ENCODE results near the gene TNXB. TPM values are rescaled to one million over a fixed set of nuclear protein-coding genes. Genes with fewer than 3 reads are reported as not detected.
"Not testable (repeated sequence)": the region's sequence is repeated elsewhere in the genome, so short reads cannot be mapped to it uniquely, and the experiment has no call there.

The TNXB gene
- total RNA-seq, 1 donor from 2014 or later, result 0.90 TPM

GRCh38 chr6:32111424-32112066 lies 2.4 kb upstream of the TNXB start:
- no peak for DNase-seq (ENCODE audit: low read depth in 2 of 2)

GRCh38 chr6:32110632-32111031 lies 1.5 kb upstream of the TNXB start:
- no peak for DNase-seq (ENCODE audit: low read depth in 2 of 2)

- DNase-seq (ENCODE audit: low read depth in 2 of 2), result no peak
These were observed 625 bp upstream of the TNXB start for GRCh38 chr6:32109765-32110160.

GRCh38 chr6:32108727-32109113 lies 418 bp downstream of the TNXB start:
- DNase-seq (ENCODE audit: low read depth in 2 of 2), result no peak

GRCh38 chr6:32108094-32108627 lies 977 bp downstream of the TNXB start:
- DNase-seq (ENCODE audit: low read depth in 2 of 2), result peak in 1 of 2 donors; percentile 33

GRCh38 chr6:32107406-32107805 lies 1.7 kb downstream of the TNXB start:
- no peak for DNase-seq (ENCODE audit: low read depth in 2 of 2)

GRCh38 chr6:32105433-32105832 lies 3.7 kb downstream of the TNXB start:
- DNase-seq (ENCODE audit: low read depth in 2 of 2), result peak in 1 of 2 donors; percentile 23

- no peak for DNase-seq (ENCODE audit: low read depth in 2 of 2)
These were observed 6.9 kb downstream of the TNXB start for GRCh38 chr6:32102255-32102654.

- not testable (repeated sequence) for DNase-seq (ENCODE audit: low read depth in 2 of 2)
These were observed 8.9 kb downstream of the TNXB start for GRCh38 chr6:32100251-32100650.

GRCh38 chr6:32097364-32097763 lies 11.8 kb downstream of the TNXB start:
- DNase-seq (ENCODE audit: low read depth in 2 of 2), result no peak

- DNase-seq (ENCODE audit: low read depth in 2 of 2), result no peak
These were observed 12.5 kb downstream of the TNXB start for GRCh38 chr6:32096394-32097258.

GRCh38 chr6:32096087-32096393 lies 13.1 kb downstream of the TNXB start:
- DNase-seq (ENCODE audit: low read depth in 2 of 2), result no peak

- no peak for DNase-seq (ENCODE audit: low read depth in 2 of 2)
These were observed 13.6 kb downstream of the TNXB start for GRCh38 chr6:32095338-32096086.

GRCh38 chr6:32092760-32093497 lies 16.2 kb downstream of the TNXB start:
- no peak for DNase-seq (ENCODE audit: low read depth in 2 of 2)

- no peak for DNase-seq (ENCODE audit: low read depth in 2 of 2)
These were observed 19.9 kb downstream of the TNXB start for GRCh38 chr6:32089082-32089828.

- DNase-seq (ENCODE audit: low read depth in 2 of 2), result no peak
These were observed 20.6 kb downstream of the TNXB start for GRCh38 chr6:32088487-32089049.

GRCh38 chr6:32087574-32088486 lies 21.3 kb downstream of the TNXB start:
- peak; percentile 74 to 85 for DNase-seq (ENCODE audit: low read depth in 2 of 2)

GRCh38 chr6:32086661-32087573 lies 22.2 kb downstream of the TNXB start:
- DNase-seq (ENCODE audit: low read depth in 2 of 2), result no peak
